Heart left ventricle (tissue), 16 donors: ENCODE measurements around the gene SENP8. TPM values are rescaled to one million over a fixed set of nuclear protein-coding genes. Genes with fewer than 3 reads are reported as not detected.

ENCODE experiments used
- ATAC-seq, 4 donors: fragments of 200-7000 bp; cut with Tn5 transposase; one replicate each; pipeline ENCODE4 v1.9.1; 2020 to 2022; ENCODE audit warnings: moderate library complexity in 4 of 4, mild to moderate bottlenecking in 3 of 4, moderate number of reproducible peaks in 1 of 4
- DNase-seq, 5 donors: peaks; one replicate each; pipeline ENCODE4 v3.0.0-alpha.2; 2020
- H3K27ac ChIP-seq, 12 donors: fragments of 200-600 bp; sonication (generic) in 4 of 12; one replicate each; pipeline versions ENCODE4 v1.5.0 to v1.8.0; 2016 to 2022; ENCODE audit warnings: mild to moderate bottlenecking in 2 of 12
- H3K27me3 ChIP-seq, 9 donors: fragments of 200-600 bp; sonication (generic) in 2 of 9; one replicate each; pipeline versions ENCODE4 v1.5.1 to v1.8.0; 2016 to 2022; ENCODE audit warnings: mild to moderate bottlenecking in 3 of 9
- H3K36me3 ChIP-seq, 9 donors: fragments of 200-600 bp; sonication (generic) in 2 of 9; one replicate each; pipeline versions ENCODE4 v1.5.0 to v1.8.0; 2018 to 2022; ENCODE audit warnings: mild to moderate bottlenecking in 2 of 9
- H3K4me1 ChIP-seq, 12 donors: fragments of 200-600 bp; sonication (generic) in 4 of 12; one replicate each; pipeline versions ENCODE4 v1.5.0 to v1.8.0; 2016 to 2022; ENCODE audit warnings: mild to moderate bottlenecking in 3 of 12
- H3K4me3 ChIP-seq, 12 donors: fragments of 200-600 bp; sonication (generic) in 4 of 12; one replicate each; pipeline versions ENCODE4 v1.5.0 to v1.8.0; 2017 to 2022; ENCODE audit warnings: mild to moderate bottlenecking in 9 of 12, moderate library complexity in 4 of 12
- H3K9me3 ChIP-seq, 12 donors: fragments of 200-600 bp; sonication (generic) in 4 of 12; one replicate each; pipeline versions ENCODE4 v1.5.0 to v1.8.0; 2016 to 2022; ENCODE audit warnings: mild to moderate bottlenecking in 1 of 12
- CTCF ChIP-seq, 12 donors: fragments of 200-600 bp; sonication (generic) in 4 of 12; IDR thresholded peaks; one replicate each; pipeline versions ENCODE4 v1.5.0 to v1.8.0; 2018 to 2022; ENCODE audit warnings: antibody characterized with exemption in 12 of 12, mild to moderate bottlenecking in 5 of 12
- POLR2A ChIP-seq, 2 donors: fragments of 450-650 bp; IDR thresholded peaks; one replicate each; pipeline ENCODE4 v1.6.1; 2017; ENCODE audit warnings: antibody characterized with exemption in 2 of 2, mild to moderate bottlenecking in 2 of 2, moderate library complexity in 2 of 2
- WGBS, 4 donors: extraction: QIAGEN DNeasy Blood & Tissue Kit in 2 of 4; methylation state at CpG; one replicate each; pipeline versions ENCODE4 v1.1.5 to v1.1.7; 2013 to 2018; 5-methylcytosine and 5-hydroxymethylcytosine counted together
- intact Hi-C, 10 donors: fragments of 100-400 bp; cut with DNase I; formaldehyde crosslinking; loops; one replicate each; pipeline versions ENCODE4 v1.11.1 to v1.14.2; 2022
- polyA plus RNA-seq, 2 donors: library from polyadenylated mRNA; stranded (reverse); fragments of 200-250 nt; gene quantifications; one replicate each; pipeline ENCODE4 v1.2.3, GENCODE V29; 2013
- total RNA-seq, 9 donors: library from RNA; depleted of rRNA in 2 of 9; stranded (reverse); fragments of >200 nt in 2 of 9; fragmentation: NEBNext Ultra II Directional in 3 of 9; extraction: Animal tissue kit (Norgen Biotek cat#: 25700) in 3 of 9; gene quantifications; one replicate each; pipeline versions ENCODE4 v1.1.0 to v1.2.4, GENCODE V29; 2016 to 2023
- donor health status: ischemic (EF 13 %, LVEDD 7.1; RV severe dilation, severe dysfunction).
- donor health status: healthy with polysubstance abuse.
- donor health status: DM: no; HTN: yes; CAD: no.
- donor health status: DM: no; HTN: no; CAD: no.
- donor health status: ischemic (EF 25% LVEDD 6.9; RV normal size, moderate dysfunction).
- donor health status: ischemic (EF 25% LVEDD 5.7; RV mildly dilated, moderate dysfunction).
- donor health status: healthy.
- donor health status: DM: yes; HTN: yes; CAD: no.
- donor health status: ischemic (EF 35%, LVEDD 5.7; RV mildly dilated, moderate dysfunction).
- donor health status: nonischemic (EF 11% LVEDD 7.7; RV severe dilation, severe dysfunction).
- donor health status: DM: yes; HTN: yes; CAD: no.
- donor health status: PGD.
- donor health status: ischemic (EF 29% LVEDD 5.4; RV normal size, mild dysfunction).
- donor health status: nonischemic (EF 23%, LVEDD 6.1; RV moderate dilation, normal function).

Gene SENP8
- total and polyA plus RNA-seq, 11 donors, result 2.1 to 7.6 (median 4.7) TPM

DNA sequence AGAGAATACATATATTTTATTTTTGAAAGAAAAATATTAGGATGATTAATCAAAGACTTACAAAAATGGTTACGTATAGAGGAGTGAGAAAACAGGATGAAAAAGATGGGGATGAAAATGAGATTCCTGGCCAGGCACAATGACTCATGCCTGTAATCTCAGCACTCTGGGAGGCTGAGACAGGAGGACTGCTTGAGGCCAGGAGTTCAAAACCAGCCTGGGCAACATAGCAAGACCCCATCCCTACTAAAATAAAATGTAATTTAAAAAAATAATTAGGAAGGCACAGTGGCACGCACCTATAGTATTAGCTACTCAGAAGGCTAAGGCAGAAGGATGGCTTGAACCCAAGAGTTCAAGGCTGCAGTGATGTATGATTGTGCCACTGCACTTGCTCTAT, 12.1 kb upstream of the SENP8 start:
- no peak overlapping the region for H3K27ac ChIP-seq

GRCh38 chr15:72110355-72110754, 7.8 kb upstream of the SENP8 start:
- Histone ChIP-seq H3K4me1 (peaks cover 0 to 54% (median 23%) of the 10 kb centered on the region in 12 donors), H3K36me3 (no peaks in the 10 kb centered on the region), H3K9me3 (no peaks in the 10 kb centered on the region), H3K27ac (no peak overlapping the region), H3K27me3 (no peaks in the 10 kb centered on the region), H3K4me3 (no peak overlapping the region)
- ATAC-seq, result no peak
- DNase-seq, result no peak
- WGBS, 4 donors, result 88 to 99% (median 97%) methylated on average over 3 of the region's 3 CpGs
- no peak for TF ChIP-seq POLR2A (IDR thresholded peaks at IDR 0.05)
- TF ChIP-seq CTCF (IDR thresholded peaks at IDR 0.05), result no peak
- intact Hi-C loops, result no loop called here

More for the DNA sequence above, 12.1 kb upstream of the SENP8 start:
- Histone ChIP-seq H3K9me3 (no peaks in the 10 kb centered on the region), H3K4me3 (no peak overlapping the region), H3K27me3 (no peaks in the 10 kb centered on the region), H3K4me1 (peaks cover 0 to 43% (median 8%) of the 10 kb centered on the region in 12 donors), H3K36me3 (no peaks in the 10 kb centered on the region)
- ATAC-seq (no peak), DNase-seq (no peak)
- intact Hi-C loops, result no loop called here
- 96 to 100% (median 98%) methylated on average over 2 of the region's 2 CpGs for WGBS, 4 donors
- TF ChIP-seq POLR2A (IDR thresholded peaks at IDR 0.05) (no peak), CTCF (IDR thresholded peaks at IDR 0.05) (no peak)

DNA sequence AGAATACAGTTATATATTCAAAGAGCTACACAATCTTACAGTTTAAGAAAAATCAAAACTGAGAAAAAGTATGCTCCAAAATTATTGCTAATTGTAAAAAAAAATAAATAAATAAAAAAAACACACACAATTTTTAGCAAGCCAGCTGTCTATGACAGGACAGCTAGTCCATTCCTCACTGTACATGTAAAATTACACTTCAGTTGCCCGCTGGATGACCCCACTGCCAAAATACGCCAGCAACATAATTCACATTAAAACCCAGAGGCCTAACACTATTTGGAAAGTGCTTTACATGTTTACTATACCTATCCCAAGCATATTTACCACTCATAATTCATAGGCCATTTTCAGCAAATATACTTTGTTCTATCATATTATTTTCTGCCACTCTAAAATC, 6.1 kb upstream of the SENP8 start:
- 52 to 67% (median 64%) methylated on average over 2 of the region's 2 CpGs for WGBS, 4 donors
- H3K27ac ChIP-seq, result peak overlapping the region in 1 of 12 donors; percentile 10
- ATAC-seq (peak in 1 of 4 donors; percentile 42), DNase-seq (no peak)
- intact Hi-C loops, result no loop called here
- H3K9me3 ChIP-seq, result no peaks in the 10 kb centered on the region
- H3K4me3 ChIP-seq, result no peak overlapping the region
- H3K36me3 ChIP-seq, result no peaks in the 10 kb centered on the region
- H3K4me1 ChIP-seq, result peaks cover 0 to 53% (median 29%) of the 10 kb centered on the region in 12 donors
- H3K27me3 ChIP-seq, result no peaks in the 10 kb centered on the region
- TF ChIP-seq POLR2A (IDR thresholded peaks at IDR 0.05) (no peak), CTCF (IDR thresholded peaks at IDR 0.05) (no peak)

GRCh38 chr15:72112805-72113204, 5.4 kb upstream of the SENP8 start:
- Histone ChIP-seq H3K27me3 (no peaks in the 10 kb centered on the region), H3K4me3 (no peak overlapping the region), H3K36me3 (no peaks in the 10 kb centered on the region), H3K9me3 (no peaks in the 10 kb centered on the region), H3K27ac (peak overlapping the region in 1 of 12 donors; percentile 10), H3K4me1 (peaks cover 0 to 46% (median 23%) of the 10 kb centered on the region in 12 donors)
- DNase-seq, result no peak
- intact Hi-C loops, result no loop called here
- no peak for ATAC-seq
- TF ChIP-seq POLR2A (IDR thresholded peaks at IDR 0.05), result no peak
- TF ChIP-seq CTCF (IDR thresholded peaks at IDR 0.05), result no peak
